Psoas muscle (tissue), 8 donors: ENCODE measurements around the gene LRBA. TPM values are rescaled to one million over a fixed set of nuclear protein-coding genes. Genes with fewer than 3 reads are reported as not detected.
"Not testable (repeated sequence)": the region's sequence is repeated elsewhere in the genome, so short reads cannot be mapped to it uniquely, and the experiment has no call there.

Experiments
- ATAC-seq, 4 donors: fragments of 200-7000 bp; cut with Tn5 transposase; one replicate each; pipeline ENCODE4 v1.9.1; 2020; ENCODE audit warnings: moderate library complexity in 3 of 4, mild to moderate bottlenecking in 2 of 4
- DNase-seq, 2 donors: peaks; one replicate each; pipeline ENCODE4 v3.0.0-alpha.2; 2020
- H3K27ac ChIP-seq: fragments of 200-600 bp; one replicate; pipeline ENCODE4 v1.8.0; 2022
- H3K27me3 ChIP-seq, 3 donors: fragments of 200-600 bp in 1 of 3; one replicate each; pipeline versions ENCODE4 v1.6.1 to v1.8.0; 2013 to 2022; ENCODE audit warnings: low read length in 2 of 3, mild to moderate bottlenecking in 2 of 3, moderate library complexity in 1 of 3; ENCODE audit not compliant: insufficient read depth in 3 of 3
- H3K36me3 ChIP-seq, 2 donors: fragments of 200-600 bp in 1 of 2; one replicate each; pipeline versions ENCODE4 v1.6.1 to v1.8.0; 2013 to 2022; ENCODE audit warnings: low read depth in 1 of 2, mild to moderate bottlenecking in 1 of 2, moderate library complexity in 1 of 2; ENCODE audit not compliant: insufficient read depth in 1 of 2
- H3K4me1 ChIP-seq: fragments of 200-600 bp; one replicate; pipeline ENCODE4 v1.8.0; 2022
- H3K4me3 ChIP-seq: fragments of 200-600 bp; one replicate; pipeline ENCODE4 v1.8.0; 2022; ENCODE audit warnings: mild to moderate bottlenecking
- H3K9me3 ChIP-seq: fragments of 200-600 bp; one replicate; pipeline ENCODE4 v1.8.0; 2022
- WGBS, 3 donors: extraction: QIAGEN DNeasy Blood & Tissue Kit; methylation state at CpG; one replicate each; pipeline versions ENCODE4 v1.1.6 to v1.1.7; 2013; 5-methylcytosine and 5-hydroxymethylcytosine counted together
- intact Hi-C, 2 donors: fragments of 100-400 bp; cut with DNase I; formaldehyde crosslinking; loops; one replicate each; pipeline versions ENCODE4 v1.11.0 to v1.14.2; 2022
- polyA plus RNA-seq, 3 donors: library from polyadenylated mRNA; stranded (reverse); fragments of 200-250 nt; gene quantifications; one replicate each; pipeline ENCODE4 v1.2.3, GENCODE V29; 2013
- total RNA-seq, 4 donors: library from RNA; stranded (reverse); fragmentation: NEBNext Ultra II Directional in 2 of 4; extraction: Animal tissue kit (Norgen Biotek cat#: 25700) in 2 of 4; gene quantifications; one replicate each; pipeline versions ENCODE4 v1.2.1 to v1.2.4, GENCODE V29; 2021 to 2023
- TF ChIP-seq, protein P1 (sequence below): fragments of 200-600 bp; IDR thresholded peaks from one replicate; pipeline ENCODE4 v1.8.0; 2022; ENCODE audit warnings: antibody characterized with exemption
- donor health status: healthy with polysubstance abuse.
- donor health status: DM: no; HTN: no; CAD: no; lungs with moderate emphysema.
- donor health status: Bipolar disorder and iron deficiency.
- donor health status: healthy.
- donor health status: DM: yes; HTN: yes; CAD: no.
- donor health status: DM: no; HTN: no; CAD: no.
- donor health status: DM: no; HTN: no; CAD: no.
- donor health status: DM: yes; HTN: yes; CAD: no.

LRBA gene
- total and polyA plus RNA-seq, 7 donors: 2.9 to 10.6 (median 6.4) TPM

DNA sequence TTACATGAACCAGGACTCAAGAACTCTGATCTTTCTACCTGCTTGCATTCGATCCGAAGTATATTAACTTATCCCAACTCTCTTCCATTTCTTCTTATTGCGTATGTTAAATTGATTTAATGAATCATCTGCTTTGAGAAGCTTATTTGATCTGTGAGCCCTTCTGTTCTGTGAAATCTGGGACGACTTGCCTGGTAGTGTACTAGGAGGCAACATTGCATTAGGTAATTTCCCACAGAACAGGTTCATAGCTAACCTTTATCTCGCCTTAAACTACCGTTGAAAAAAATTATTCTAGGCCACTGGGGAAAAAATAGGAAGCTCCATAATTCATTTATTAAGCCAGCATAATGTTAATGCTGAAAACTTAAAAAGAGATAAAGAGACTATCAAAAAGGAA is 500.4 kb downstream of the LRBA start:
- ATAC-seq (no peak), DNase-seq (no peak)
- no peaks in the 10 kb centered on the region for H3K27me3 ChIP-seq
- H3K4me3 ChIP-seq: no peak overlapping the region
- peaks cover 3% of the 10 kb centered on the region for H3K9me3 ChIP-seq
- intact Hi-C loops: no loop called here
- no peaks in the 10 kb centered on the region for H3K4me1 ChIP-seq
- WGBS, 3 donors: 86 to 91% (median 88%) methylated on average over 6 of the region's 6 CpGs
- TF ChIP-seq, protein P1, sequence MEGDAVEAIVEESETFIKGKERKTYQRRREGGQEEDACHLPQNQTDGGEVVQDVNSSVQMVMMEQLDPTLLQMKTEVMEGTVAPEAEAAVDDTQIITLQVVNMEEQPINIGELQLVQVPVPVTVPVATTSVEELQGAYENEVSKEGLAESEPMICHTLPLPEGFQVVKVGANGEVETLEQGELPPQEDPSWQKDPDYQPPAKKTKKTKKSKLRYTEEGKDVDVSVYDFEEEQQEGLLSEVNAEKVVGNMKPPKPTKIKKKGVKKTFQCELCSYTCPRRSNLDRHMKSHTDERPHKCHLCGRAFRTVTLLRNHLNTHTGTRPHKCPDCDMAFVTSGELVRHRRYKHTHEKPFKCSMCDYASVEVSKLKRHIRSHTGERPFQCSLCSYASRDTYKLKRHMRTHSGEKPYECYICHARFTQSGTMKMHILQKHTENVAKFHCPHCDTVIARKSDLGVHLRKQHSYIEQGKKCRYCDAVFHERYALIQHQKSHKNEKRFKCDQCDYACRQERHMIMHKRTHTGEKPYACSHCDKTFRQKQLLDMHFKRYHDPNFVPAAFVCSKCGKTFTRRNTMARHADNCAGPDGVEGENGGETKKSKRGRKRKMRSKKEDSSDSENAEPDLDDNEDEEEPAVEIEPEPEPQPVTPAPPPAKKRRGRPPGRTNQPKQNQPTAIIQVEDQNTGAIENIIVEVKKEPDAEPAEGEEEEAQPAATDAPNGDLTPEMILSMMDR: no peak
- no peaks in the 10 kb centered on the region for H3K36me3 ChIP-seq
- H3K27ac ChIP-seq: no peak overlapping the region

DNA sequence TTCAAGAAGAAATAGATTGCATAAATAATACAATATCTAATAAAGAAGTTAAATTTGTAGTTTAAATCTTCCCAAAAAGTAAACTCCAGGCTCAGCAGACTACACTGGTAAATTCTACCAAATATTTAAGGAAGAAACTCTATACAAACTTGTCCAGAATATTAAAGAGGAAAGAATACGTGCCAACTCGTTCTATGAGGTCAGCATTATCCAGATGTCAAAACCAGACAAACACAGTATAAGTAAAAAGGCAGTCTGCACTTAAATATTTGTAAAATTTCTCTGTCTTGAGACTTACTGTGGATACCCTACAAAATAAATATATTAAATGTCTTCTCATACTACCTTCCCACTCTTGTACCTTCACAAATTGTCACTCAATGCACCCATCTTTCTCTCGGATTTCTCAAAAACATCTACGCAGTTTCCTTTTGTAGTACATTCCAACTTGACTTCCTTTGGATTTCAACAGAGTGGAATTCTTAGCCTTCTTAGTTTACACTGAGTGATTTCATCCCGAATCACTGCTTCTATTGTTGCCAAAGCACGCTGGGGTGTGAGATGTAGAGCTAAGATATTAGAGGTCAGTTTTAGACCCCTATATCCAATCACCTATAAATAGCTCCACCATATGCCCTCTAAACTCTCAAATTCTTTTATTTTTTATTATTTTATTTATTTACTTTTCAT is 504.8 kb downstream of the LRBA start:
- Histone ChIP-seq H3K9me3 (peaks cover 8% of the 10 kb centered on the region), H3K27ac (peak overlapping the region; percentile 10), H3K4me1 (no peaks in the 10 kb centered on the region), H3K27me3 (no peaks in the 10 kb centered on the region), H3K36me3 (no peaks in the 10 kb centered on the region), H3K4me3 (no peak overlapping the region)
- DNase-seq: no peak
- intact Hi-C loops: no loop called here
- TF ChIP-seq, protein P1: no peak
- 62 to 73% (median 64%) methylated on average over 6 of the region's 6 CpGs for WGBS, 3 donors
- peak in 1 of 4 donors; percentile 43 for ATAC-seq

DNA sequence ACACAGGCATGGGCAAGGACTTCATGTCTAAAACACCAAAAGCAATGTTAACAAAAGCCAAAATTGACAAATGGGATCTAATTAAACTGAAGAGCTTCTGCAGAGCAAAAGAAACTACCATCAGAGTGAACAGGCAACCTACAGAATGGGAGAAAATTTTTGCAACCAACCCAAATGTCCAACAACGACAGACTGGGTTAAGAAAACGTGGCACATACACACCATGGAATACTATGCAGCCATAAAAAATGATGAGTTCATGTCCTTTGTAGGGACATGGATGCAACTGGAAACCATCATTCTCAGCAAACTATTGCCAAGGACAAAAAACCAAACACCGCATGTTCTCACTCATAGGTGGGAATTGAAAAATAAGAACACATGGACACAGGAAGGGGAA is 507.4 kb downstream of the LRBA start:
- intact Hi-C loops, ATAC-seq, H3K4me3 ChIP-seq, H3K4me1 ChIP-seq, H3K27me3 ChIP-seq, H3K36me3 ChIP-seq, DNase-seq, H3K27ac ChIP-seq, H3K9me3 ChIP-seq: not testable (repeated sequence)
- 94 to 99% (median 97%) methylated on average over 3 of the region's 3 CpGs for WGBS, 3 donors

DNA sequence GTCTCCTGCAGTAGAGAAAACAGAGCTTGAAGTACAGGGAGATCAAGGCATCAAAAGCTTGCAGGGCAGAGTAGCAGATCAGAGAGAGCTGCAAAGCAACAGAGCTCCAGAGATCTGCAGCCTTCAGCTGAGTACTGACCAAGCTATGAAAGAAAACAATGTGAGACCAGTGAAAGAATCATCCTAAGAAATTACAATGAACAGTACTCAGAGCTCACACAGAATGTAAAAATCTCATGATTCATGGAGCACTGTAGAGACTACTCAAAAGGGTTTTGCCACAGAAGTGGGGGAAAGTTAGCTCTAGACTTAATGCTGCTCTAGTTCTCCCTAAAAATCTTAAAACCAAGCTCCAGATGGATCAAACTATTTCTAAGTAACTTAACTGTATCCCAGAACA is 513.1 kb downstream of the LRBA start:
- H3K27me3 ChIP-seq: no peaks in the 10 kb centered on the region
- ATAC-seq (no peak), DNase-seq (no peak)
- TF ChIP-seq, protein P1: no peak
- no peak overlapping the region for H3K4me3 ChIP-seq
- H3K27ac ChIP-seq: no peak overlapping the region
- intact Hi-C loops: no loop called here
- H3K9me3 ChIP-seq: no peaks in the 10 kb centered on the region
- no peaks in the 10 kb centered on the region for H3K36me3 ChIP-seq
- no peaks in the 10 kb centered on the region for H3K4me1 ChIP-seq

DNA sequence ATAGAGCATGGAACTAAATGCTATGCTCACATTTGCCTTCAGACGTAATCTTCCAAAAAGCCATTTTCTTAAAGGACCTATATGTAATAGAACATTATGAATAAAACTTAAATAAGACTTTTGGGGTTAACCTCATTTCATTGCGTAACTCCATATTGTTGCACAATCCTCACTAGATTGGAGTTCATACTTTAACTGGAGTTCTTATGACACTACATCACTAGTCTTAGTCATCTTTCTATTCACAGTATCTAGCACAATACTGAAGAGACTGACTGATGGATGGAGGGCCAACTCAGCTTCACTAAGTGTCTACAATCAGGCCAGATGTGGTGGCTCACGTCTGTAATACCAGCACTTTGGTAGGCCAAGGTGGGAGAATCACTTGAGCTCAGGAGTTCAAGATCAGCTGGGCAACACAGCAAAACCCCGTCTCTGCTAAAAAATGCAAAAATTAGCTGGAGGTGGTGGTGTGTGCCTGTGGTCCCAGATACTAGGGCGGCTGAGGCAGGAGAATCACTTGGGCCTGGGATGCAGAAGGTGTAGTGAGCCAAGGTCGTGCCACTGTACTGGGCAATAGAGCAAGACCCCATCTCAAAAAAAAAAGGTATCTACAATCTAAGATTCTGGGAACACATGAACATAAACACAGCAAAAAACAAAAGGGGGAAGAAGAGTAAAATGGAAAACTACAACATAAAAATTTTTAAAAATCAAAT is 513.9 kb downstream of the LRBA start:
- H3K27ac ChIP-seq: no peak overlapping the region
- H3K4me1 ChIP-seq: no peaks in the 10 kb centered on the region
- intact Hi-C loops: no loop called here
- no peaks in the 10 kb centered on the region for H3K36me3 ChIP-seq
- WGBS, 3 donors: 91 to 98% (median 94%) methylated on average over 6 of the region's 6 CpGs
- ATAC-seq (peak in 3 of 4 donors; percentile 52 to 71 (median 70)), DNase-seq (no peak)
- H3K9me3 ChIP-seq: no peaks in the 10 kb centered on the region
- H3K4me3 ChIP-seq: no peak overlapping the region
- H3K27me3 ChIP-seq: no peaks in the 10 kb centered on the region
- TF ChIP-seq, protein P1: no peak
